GM21423 (cell line): ENCODE results near the gene GPX4.

Experiments
- ATAC-seq: cut with Tn5 transposase; IDR thresholded peaks from one replicate; pipeline ENCODE4 v1.9.1; 2021; ENCODE audit warnings: mild to moderate bottlenecking, moderate library complexity; ENCODE audit not compliant: unreplicated experiment

Gene GPX4

GRCh38 chr19:1084024-1084868 lies 19.5 kb upstream of the GPX4 start:
- no peak for ATAC-seq

GRCh38 chr19:1085053-1085658 lies 18.6 kb upstream of the GPX4 start:
- no peak for ATAC-seq

- no peak for ATAC-seq
Observed at GRCh38 chr19:1085676-1086442, 17.9 kb upstream of the GPX4 start.

- no peak for ATAC-seq
Observed at GRCh38 chr19:1086613-1087012, 17.2 kb upstream of the GPX4 start.

- ATAC-seq: no peak
Observed at GRCh38 chr19:1087813-1088415, 15.9 kb upstream of the GPX4 start.

- no peak for ATAC-seq
Observed at GRCh38 chr19:1088416-1089010, 15.3 kb upstream of the GPX4 start.

- no peak for ATAC-seq
Observed at GRCh38 chr19:1089126-1089771, 14.5 kb upstream of the GPX4 start.

- ATAC-seq: no peak
Observed at GRCh38 chr19:1089891-1090290, 13.9 kb upstream of the GPX4 start.

- ATAC-seq: no peak
Observed at GRCh38 chr19:1090731-1091543, 12.9 kb upstream of the GPX4 start.

GRCh38 chr19:1091544-1092175 lies 12.1 kb upstream of the GPX4 start:
- no peak for ATAC-seq

GRCh38 chr19:1093330-1093729 lies 10.5 kb upstream of the GPX4 start:
- no peak for ATAC-seq

GRCh38 chr19:1093811-1094553 lies 9.8 kb upstream of the GPX4 start:
- ATAC-seq: no peak

- ATAC-seq: no peak
Observed at GRCh38 chr19:1094655-1094977, 9.2 kb upstream of the GPX4 start.

- peak; percentile 81 for ATAC-seq
Observed at GRCh38 chr19:1094978-1095701, 8.7 kb upstream of the GPX4 start, which contains the start of gene POLR2E. TSS of gene POLR2E (minus strand) at chr19:1095375. CDS start at chr19:1095315, 60 bp downstream.

GRCh38 chr19:1097810-1098176 lies 6.0 kb upstream of the GPX4 start:
- ATAC-seq: no peak

GRCh38 chr19:1098177-1099051 lies 5.4 kb upstream of the GPX4 start:
- no peak for ATAC-seq

- ATAC-seq: no peak
Observed at GRCh38 chr19:1101337-1101698, 2.5 kb upstream of the GPX4 start.
